Adrenal gland (tissue), 5 donors: ENCODE results near the gene LRRC36.

Experiments
- CTCF ChIP-seq, 6 experiments: fragments of 450-650 bp in 4 of 6; fragments of 200-600 bp in 2 of 6; sonication (generic) in 1 of 6; IDR thresholded peaks; 1 replicate in 5 of 6; 2 replicates in 1 of 6; pipeline versions ENCODE4 v1.5.1 to v1.8.0; 2016 to 2021; ENCODE audit warnings: antibody characterized with exemption in 6 of 6, mild to moderate bottlenecking in 2 of 6, moderate library complexity in 1 of 6
- POLR2A ChIP-seq, 2 donors: fragments of 450-650 bp; IDR thresholded peaks; one replicate each; pipeline ENCODE4 v1.6.1; 2017; ENCODE audit warnings: antibody characterized with exemption in 2 of 2, mild to moderate bottlenecking in 2 of 2, moderate library complexity in 1 of 2
- donor health status: DM: no; HTN: no; CAD: no.

GRCh38 chr16:67312719-67313118 is 13.9 kb upstream of the LRRC36 start:
- TF ChIP-seq CTCF (IDR thresholded peaks at IDR 0.05) (no peak), POLR2A (IDR thresholded peaks at IDR 0.05) (no peak)
